ENCODE results near the gene ZAP70. TPM values are rescaled to one million over a fixed set of nuclear protein-coding genes. Genes with fewer than 3 reads are reported as not detected.
A peak's percentile ranks its signal among the peaks of the same experiment; 100 is the strongest.

ZAP70 gene
- total and polyA plus RNA-seq, 2 of the 13 experiments (the other 11 are each of a cell fraction or from before 2014, with no cell fraction given): 0.51 to 4.0 TPM

DNA sequence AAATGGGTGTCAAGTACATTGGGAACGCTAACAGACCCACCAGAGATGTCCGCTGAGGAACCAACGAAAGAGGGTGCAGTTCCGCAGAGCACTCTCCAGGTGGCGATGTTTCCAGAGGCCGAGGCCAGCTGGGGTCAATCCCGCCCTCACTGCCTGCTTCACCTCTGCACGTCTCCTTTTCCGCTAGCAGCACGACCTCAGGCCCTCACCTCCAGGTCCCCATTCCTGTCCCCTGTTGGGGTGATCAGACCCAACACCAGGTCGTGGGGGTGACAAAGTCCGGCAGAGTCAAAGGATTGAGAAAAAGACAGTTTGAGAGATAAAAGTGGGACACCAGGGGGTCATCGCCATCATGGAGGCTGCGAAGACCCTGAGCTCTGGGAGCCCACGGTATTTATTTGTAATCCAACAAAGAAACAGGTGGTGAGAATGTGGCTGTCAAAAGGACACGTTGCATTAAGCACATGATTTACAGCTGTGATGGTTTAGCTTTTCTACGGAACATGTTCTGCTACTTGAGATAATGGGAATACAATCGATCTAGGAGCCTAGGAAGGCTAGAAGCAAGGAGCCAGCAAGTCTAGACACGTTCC lies 27.3 kb downstream of the ZAP70 start (continued):
- no peak for TF ChIP-seq AKNA (CRISPR knock-in tag; IDR thresholded peaks at IDR 0.05; ENCODE audit: borderline replicate concordance)
- no peak for TF ChIP-seq ZNF18 (CRISPR knock-in tag; IDR thresholded peaks at IDR 0.05; ENCODE audit: insufficient replicate concordance)
- TF ChIP-seq YY1 (IDR thresholded peaks at IDR 0.05; ENCODE audit: insufficient read depth, insufficient replicate concordance, low read depth, low read length): peak; percentile 15
- no peak for TF ChIP-seq SIN3A (IDR thresholded peaks at IDR 0.05; ENCODE audit: borderline replicate concordance, low read depth, low read length)
- peak; percentile 29; the same call in 1 of the 2 replicates for TF ChIP-seq YEATS2 (CRISPR knock-in tag; IDR thresholded peaks at IDR 0.05; ENCODE audit: borderline replicate concordance)
- TF ChIP-seq HNF4A (CRISPR knock-in tag; IDR thresholded peaks at IDR 0.05): 0 out of 2 replicates have a peak, but pooled peaks have one; percentile 19
- no peak for TF ChIP-seq ZNF33A (CRISPR knock-in tag; IDR thresholded peaks at IDR 0.05; ENCODE audit: borderline replicate concordance)
- peak; percentile 92 for TF ChIP-seq ZNF343 (CRISPR knock-in tag; IDR thresholded peaks at IDR 0.05)
- TF ChIP-seq FUBP1 (CRISPR knock-in tag; IDR thresholded peaks at IDR 0.05; ENCODE audit: borderline replicate concordance): no peak
- no peak for TF ChIP-seq ZNF121 (CRISPR knock-in tag; IDR thresholded peaks at IDR 0.05)
- TF ChIP-seq AKAP8 (CRISPR knock-in tag; IDR thresholded peaks at IDR 0.05): no peak
- TF ChIP-seq MLX (CRISPR knock-in tag; IDR thresholded peaks at IDR 0.05): no peak
- TF ChIP-seq ZBTB7B (CRISPR knock-in tag; IDR thresholded peaks at IDR 0.05): no peak
- no peak for TF ChIP-seq SNAI1 (CRISPR knock-in tag; IDR thresholded peaks at IDR 0.05; ENCODE audit: borderline replicate concordance)
- no peak for TF ChIP-seq NCOR1 (IDR thresholded peaks at IDR 0.05; ENCODE audit: borderline replicate concordance, low read length)
- no peak for TF ChIP-seq SIX1 (CRISPR knock-in tag; IDR thresholded peaks at IDR 0.05; ENCODE audit: borderline replicate concordance)
